ENCODE results near the gene URB1.
"Not testable (repeated sequence)": the region's sequence is repeated elsewhere in the genome, so short reads cannot be mapped to it uniquely, and the experiment has no call there.

The URB1 gene

DNA sequence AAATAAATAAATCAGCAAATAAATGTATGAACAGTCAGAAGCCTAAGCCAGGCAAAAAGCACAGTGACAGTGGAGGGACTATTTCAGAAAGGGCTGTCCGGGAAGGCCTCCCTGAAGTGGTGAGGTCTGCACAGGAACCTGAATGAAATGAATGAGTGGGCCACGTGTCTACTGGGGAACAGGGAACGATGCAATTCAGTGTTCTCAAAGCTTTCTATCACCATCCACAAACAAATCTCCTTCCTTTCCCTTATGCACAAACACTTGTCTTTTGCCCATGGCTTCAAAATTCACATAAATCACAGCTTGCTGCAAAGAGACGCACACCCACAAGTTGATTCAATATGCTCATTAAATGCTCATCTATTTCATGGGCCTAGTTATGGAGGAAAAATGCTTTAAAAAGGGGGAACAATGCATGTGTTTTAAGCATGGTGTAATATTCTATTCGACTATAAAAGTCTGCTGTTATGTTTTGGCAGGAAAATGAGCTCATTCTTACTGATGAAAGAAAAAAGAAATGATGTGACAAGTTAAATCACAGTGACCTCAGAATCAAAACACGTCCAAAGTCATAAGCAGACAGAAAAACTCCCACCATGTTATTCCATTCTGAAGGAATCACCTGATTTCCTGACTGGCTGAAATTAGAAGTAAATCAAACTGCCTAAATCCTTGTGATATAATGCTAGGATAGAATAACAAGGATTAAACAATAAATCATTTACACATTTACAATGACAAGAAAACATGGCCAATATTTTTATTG lies 21.6 kb downstream of the URB1 start (continued):
- TF ChIP-seq SETDB1 (IDR thresholded peaks at IDR 0.05; ENCODE audit: insufficient read length, low read length) (no peak), ZBTB17 (tag by site-specific recombination; IDR thresholded peaks at IDR 0.05) (peak; percentile 57), KLF8 (tag by site-specific recombination; IDR thresholded peaks at IDR 0.05) (0 out of 2 replicates have a peak, but pooled peaks have one; percentile 30), ZNF629 (tag by site-specific recombination; IDR thresholded peaks at IDR 0.05) (peak; percentile 95), ZNF24 (tag by site-specific recombination; IDR thresholded peaks at IDR 0.05) (peak; percentile 94), YY2 (tag by site-specific recombination; IDR thresholded peaks at IDR 0.05) (0 out of 2 replicates have a peak, but pooled peaks have one; percentile 17), GLIS1 (tag by site-specific recombination; IDR thresholded peaks at IDR 0.05) (no peak), ZBTB21 (tag by site-specific recombination; IDR thresholded peaks at IDR 0.05) (peak; percentile 66), BCL11A (tag by site-specific recombination; IDR thresholded peaks at IDR 0.05; ENCODE audit: low read depth) (peak; percentile 88), OSR2 (tag by site-specific recombination; IDR thresholded peaks at IDR 0.05) (peak; percentile 40; the same call in 1 of the 2 replicates), ZNF202 (tag by site-specific recombination; IDR thresholded peaks at IDR 0.05; ENCODE audit: borderline replicate concordance) (no peak)
- TF ChIP-seq, protein P1, sequence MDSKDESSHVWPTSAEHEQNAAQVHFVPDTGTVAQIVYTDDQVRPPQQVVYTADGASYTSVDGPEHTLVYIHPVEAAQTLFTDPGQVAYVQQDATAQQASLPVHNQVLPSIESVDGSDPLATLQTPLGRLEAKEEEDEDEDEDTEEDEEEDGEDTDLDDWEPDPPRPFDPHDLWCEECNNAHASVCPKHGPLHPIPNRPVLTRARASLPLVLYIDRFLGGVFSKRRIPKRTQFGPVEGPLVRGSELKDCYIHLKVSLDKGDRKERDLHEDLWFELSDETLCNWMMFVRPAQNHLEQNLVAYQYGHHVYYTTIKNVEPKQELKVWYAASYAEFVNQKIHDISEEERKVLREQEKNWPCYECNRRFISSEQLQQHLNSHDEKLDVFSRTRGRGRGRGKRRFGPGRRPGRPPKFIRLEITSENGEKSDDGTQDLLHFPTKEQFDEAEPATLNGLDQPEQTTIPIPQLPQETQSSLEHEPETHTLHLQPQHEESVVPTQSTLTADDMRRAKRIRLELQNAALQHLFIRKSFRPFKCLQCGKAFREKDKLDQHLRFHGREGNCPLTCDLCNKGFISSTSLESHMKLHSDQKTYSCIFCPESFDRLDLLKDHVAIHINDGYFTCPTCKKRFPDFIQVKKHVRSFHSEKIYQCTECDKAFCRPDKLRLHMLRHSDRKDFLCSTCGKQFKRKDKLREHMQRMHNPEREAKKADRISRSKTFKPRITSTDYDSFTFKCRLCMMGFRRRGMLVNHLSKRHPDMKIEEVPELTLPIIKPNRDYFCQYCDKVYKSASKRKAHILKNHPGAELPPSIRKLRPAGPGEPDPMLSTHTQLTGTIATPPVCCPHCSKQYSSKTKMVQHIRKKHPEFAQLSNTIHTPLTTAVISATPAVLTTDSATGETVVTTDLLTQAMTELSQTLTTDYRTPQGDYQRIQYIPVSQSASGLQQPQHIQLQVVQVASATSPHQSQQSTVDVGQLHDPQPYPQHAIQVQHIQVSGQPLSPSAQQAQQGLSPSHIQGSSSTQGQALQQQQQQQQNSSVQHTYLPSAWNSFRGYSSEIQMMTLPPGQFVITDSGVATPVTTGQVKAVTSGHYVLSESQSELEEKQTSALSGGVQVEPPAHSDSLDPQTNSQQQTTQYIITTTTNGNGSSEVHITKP (tag by site-specific recombination; IDR thresholded peaks at IDR 0.05): 0 out of 2 replicates have a peak, but pooled peaks have one; percentile 8
- TF ChIP-seq, protein P2, sequence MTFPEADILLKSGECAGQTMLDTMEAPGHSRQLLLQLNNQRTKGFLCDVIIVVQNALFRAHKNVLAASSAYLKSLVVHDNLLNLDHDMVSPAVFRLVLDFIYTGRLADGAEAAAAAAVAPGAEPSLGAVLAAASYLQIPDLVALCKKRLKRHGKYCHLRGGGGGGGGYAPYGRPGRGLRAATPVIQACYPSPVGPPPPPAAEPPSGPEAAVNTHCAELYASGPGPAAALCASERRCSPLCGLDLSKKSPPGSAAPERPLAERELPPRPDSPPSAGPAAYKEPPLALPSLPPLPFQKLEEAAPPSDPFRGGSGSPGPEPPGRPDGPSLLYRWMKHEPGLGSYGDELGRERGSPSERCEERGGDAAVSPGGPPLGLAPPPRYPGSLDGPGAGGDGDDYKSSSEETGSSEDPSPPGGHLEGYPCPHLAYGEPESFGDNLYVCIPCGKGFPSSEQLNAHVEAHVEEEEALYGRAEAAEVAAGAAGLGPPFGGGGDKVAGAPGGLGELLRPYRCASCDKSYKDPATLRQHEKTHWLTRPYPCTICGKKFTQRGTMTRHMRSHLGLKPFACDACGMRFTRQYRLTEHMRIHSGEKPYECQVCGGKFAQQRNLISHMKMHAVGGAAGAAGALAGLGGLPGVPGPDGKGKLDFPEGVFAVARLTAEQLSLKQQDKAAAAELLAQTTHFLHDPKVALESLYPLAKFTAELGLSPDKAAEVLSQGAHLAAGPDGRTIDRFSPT (tag by site-specific recombination; IDR thresholded peaks at IDR 0.05): peak; percentile 34; the same call in 1 of the 2 replicates
- TF ChIP-seq, protein P3, sequence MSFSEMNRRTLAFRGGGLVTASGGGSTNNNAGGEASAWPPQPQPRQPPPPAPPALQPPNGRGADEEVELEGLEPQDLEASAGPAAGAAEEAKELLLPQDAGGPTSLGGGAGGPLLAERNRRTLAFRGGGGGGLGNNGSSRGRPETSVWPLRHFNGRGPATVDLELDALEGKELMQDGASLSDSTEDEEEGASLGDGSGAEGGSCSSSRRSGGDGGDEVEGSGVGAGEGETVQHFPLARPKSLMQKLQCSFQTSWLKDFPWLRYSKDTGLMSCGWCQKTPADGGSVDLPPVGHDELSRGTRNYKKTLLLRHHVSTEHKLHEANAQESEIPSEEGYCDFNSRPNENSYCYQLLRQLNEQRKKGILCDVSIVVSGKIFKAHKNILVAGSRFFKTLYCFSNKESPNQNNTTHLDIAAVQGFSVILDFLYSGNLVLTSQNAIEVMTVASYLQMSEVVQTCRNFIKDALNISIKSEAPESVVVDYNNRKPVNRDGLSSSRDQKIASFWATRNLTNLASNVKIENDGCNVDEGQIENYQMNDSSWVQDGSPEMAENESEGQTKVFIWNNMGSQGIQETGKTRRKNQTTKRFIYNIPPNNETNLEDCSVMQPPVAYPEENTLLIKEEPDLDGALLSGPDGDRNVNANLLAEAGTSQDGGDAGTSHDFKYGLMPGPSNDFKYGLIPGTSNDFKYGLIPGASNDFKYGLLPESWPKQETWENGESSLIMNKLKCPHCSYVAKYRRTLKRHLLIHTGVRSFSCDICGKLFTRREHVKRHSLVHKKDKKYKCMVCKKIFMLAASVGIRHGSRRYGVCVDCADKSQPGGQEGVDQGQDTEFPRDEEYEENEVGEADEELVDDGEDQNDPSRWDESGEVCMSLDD (tag by site-specific recombination; IDR thresholded peaks at IDR 0.05): no peak

DNA sequence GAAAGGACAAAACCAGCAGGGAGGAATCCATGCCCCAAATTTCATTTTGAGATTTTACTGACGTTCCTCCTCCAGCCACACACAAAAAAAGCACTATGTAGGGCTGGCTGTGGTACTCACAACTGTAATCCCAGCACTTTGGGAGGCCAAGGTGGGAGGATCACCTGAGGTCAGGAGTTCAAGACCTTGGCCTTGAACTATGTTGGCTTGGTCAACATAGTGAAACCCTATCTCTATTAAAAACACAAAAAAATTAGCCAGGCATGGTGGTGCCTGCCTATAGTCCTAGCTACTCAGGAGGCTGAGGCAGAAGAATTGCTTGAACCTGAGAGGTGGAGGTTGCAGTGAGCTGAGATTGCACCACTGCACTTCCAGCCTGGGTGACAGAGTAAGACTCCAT lies 23.9 kb downstream of the URB1 start:
- H3K9me3 ChIP-seq (ENCODE audit: control insufficient read depth, insufficient read depth, low read depth, low read length); H3K4me1 ChIP-seq (ENCODE audit: control insufficient read depth, insufficient read depth, low read length); POLR2A ChIA-PET; H3K27ac ChIP-seq (ENCODE audit: extremely low read depth, low read depth, low read length); H3K4me3 ChIP-seq (ENCODE audit: low read depth, low read length): not testable (repeated sequence)
- CTCF ChIA-PET: interaction anchor here (0.8 kb wide), 1 partner anchor 232 kb away, joined by 4 read pairs; no protein-coding TSS in a partner anchor
- H3K36me3 ChIP-seq (ENCODE audit: control insufficient read depth in 2 of 2, insufficient read depth in 1 of 2, low read length in 2 of 2): peaks cover 48 to 92% of the 10 kb centered on the region in 2 experiments

Measured in HEK293 (cell line).